Parathyroid adenoma (tissue), 2 donors: ENCODE results near the gene EZH1.
A peak's percentile ranks its signal among the peaks of the same experiment; 100 is the strongest.

Source experiments
- H2AFZ ChIP-seq: fragments of 300-600 bp; sonication (generic); one replicate; pipeline ENCODE4 v1.7.0; 2017; ENCODE audit warnings: antibody characterized with exemption, mild to moderate bottlenecking
- H3K27ac ChIP-seq: fragments of 300-600 bp; sonication (generic); one replicate; pipeline ENCODE4 v1.7.0; 2017
- H3K27me3 ChIP-seq: fragments of 300-600 bp; sonication (generic); one replicate; pipeline ENCODE4 v1.7.0; 2017; ENCODE audit warnings: low read length; ENCODE audit not compliant: control insufficient read depth, insufficient read depth
- H3K36me3 ChIP-seq: fragments of 300-600 bp; sonication (generic); one replicate; pipeline ENCODE4 v1.7.0; 2017; ENCODE audit warnings: low read length; ENCODE audit not compliant: control insufficient read depth, insufficient read depth
- H3K4me1 ChIP-seq: fragments of 300-600 bp; sonication (generic); one replicate; pipeline ENCODE4 v1.7.0; 2017; ENCODE audit warnings: control low read depth
- H3K4me2 ChIP-seq: fragments of 300-600 bp; sonication (generic); one replicate; pipeline ENCODE4 v1.7.0; 2017; ENCODE audit warnings: low read length
- H3K4me3 ChIP-seq: fragments of 300-600 bp; sonication (generic); one replicate; pipeline ENCODE4 v1.7.0; 2017; ENCODE audit warnings: low read depth, low read length
- H3K79me2 ChIP-seq: fragments of 300-600 bp; sonication (generic); one replicate; pipeline ENCODE4 v1.7.0; 2017; ENCODE audit warnings: control low read depth
- H3K9ac ChIP-seq: fragments of 300-600 bp; sonication (generic); one replicate; pipeline ENCODE4 v1.7.0; 2017; ENCODE audit warnings: mild to moderate bottlenecking
- H3K9me3 ChIP-seq: fragments of 300-600 bp; sonication (generic); one replicate; pipeline ENCODE4 v1.7.0; 2017; ENCODE audit warnings: low read length; ENCODE audit not compliant: control insufficient read depth
- TF ChIP-seq, protein P1 (sequence below): fragments of 300-600 bp; sonication (generic); IDR thresholded peaks from one replicate; pipeline ENCODE4 v1.7.0; 2017; ENCODE audit warnings: antibody characterized with exemption, mild to moderate bottlenecking
- donor health status: primary hyperparathyroidism.

Gene EZH1

DNA sequence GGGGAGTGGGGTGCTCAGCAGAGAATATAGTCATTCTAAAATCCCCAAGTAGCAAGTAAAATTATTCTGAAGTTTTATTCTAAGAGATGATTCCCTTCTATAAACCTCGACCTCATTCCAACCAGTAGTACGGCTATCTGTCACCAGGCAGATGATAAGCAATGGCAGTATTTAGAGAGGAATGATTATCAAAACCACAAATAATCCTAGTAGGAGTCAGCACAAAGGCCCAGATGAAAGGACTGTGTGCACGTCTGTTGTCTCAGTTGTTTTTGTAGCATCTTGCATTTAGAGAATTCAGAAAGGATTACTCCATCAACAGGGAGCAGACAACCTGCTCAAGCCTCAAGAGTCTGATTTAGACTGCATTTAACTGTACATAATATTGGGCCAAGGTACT lies 21.2 kb downstream of the EZH1 start:
- Histone ChIP-seq H3K9ac (no peak overlapping the region), H3K36me3 (no peaks in the 10 kb centered on the region)
- TF ChIP-seq, protein P1, sequence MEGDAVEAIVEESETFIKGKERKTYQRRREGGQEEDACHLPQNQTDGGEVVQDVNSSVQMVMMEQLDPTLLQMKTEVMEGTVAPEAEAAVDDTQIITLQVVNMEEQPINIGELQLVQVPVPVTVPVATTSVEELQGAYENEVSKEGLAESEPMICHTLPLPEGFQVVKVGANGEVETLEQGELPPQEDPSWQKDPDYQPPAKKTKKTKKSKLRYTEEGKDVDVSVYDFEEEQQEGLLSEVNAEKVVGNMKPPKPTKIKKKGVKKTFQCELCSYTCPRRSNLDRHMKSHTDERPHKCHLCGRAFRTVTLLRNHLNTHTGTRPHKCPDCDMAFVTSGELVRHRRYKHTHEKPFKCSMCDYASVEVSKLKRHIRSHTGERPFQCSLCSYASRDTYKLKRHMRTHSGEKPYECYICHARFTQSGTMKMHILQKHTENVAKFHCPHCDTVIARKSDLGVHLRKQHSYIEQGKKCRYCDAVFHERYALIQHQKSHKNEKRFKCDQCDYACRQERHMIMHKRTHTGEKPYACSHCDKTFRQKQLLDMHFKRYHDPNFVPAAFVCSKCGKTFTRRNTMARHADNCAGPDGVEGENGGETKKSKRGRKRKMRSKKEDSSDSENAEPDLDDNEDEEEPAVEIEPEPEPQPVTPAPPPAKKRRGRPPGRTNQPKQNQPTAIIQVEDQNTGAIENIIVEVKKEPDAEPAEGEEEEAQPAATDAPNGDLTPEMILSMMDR = no peak

DNA sequence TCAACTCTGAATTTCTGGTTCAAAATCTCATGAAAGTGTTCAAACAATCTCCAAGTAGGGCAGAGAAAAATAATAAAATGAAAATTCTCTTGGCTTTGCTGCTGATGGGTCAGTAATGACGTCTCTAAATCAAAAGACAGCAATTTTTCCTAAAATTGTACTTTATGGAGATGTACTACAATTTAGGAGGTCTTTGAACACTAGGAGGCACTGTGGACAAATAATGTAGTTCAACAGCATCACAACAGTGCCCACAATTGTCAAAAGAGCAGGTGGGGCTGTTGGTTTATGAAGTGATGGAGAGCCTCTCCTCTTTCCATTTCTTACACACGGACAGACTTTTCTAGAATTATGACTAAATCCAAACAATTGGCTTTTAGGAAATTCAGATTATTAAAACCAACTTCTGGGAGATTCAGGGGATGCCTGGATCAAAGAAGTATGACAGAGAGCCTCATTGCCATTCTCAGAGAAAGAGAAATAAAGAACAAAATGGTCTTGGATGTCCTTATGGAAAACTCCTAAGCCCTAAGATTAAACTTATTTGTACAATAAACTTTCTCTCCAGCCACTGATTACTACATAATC lies 23.8 kb downstream of the EZH1 start:
- no peaks in the 10 kb centered on the region for H3K36me3 ChIP-seq
- no peaks in the 10 kb centered on the region for H3K4me1 ChIP-seq
- H3K27me3 ChIP-seq = no peaks in the 10 kb centered on the region

More for the DNA sequence above, 21.2 kb downstream of the EZH1 start:
- H3K27ac ChIP-seq = no peak overlapping the region
- no peaks in the 10 kb centered on the region for H3K27me3 ChIP-seq
- H3K9me3 ChIP-seq = no peaks in the 10 kb centered on the region
- H3K4me2 ChIP-seq = no peak overlapping the region
- H3K79me2 ChIP-seq = no peaks in the 10 kb centered on the region
- H3K4me3 ChIP-seq = no peak overlapping the region
- no peaks in the 10 kb centered on the region for H3K4me1 ChIP-seq
- H2AFZ ChIP-seq = no peak overlapping the region

DNA sequence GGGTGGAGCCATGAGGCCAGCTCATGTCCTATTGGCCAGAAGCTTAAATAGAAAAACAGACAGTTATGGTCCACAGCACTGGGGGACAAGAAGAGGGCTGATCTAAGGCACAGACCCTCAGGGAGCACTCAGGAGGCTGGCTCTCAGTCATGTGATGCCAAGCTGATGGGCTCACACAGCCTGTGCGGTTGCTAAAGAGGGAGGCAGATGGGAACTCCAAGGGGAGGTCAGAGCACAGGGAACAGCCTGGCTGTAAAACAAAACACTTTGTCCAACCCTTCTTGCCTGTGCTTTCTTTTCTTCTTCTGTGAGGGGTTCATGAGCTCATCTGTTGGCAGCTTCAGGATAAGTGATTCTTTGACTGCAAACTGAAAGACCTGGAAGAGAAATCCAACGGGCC lies 35.3 kb downstream of the EZH1 start:
- Histone ChIP-seq H3K36me3 (no peaks in the 10 kb centered on the region), H3K27me3 (no peaks in the 10 kb centered on the region), H3K4me1 (no peaks in the 10 kb centered on the region), H2AFZ (no peak overlapping the region), H3K4me3 (no peak overlapping the region), H3K9me3 (no peaks in the 10 kb centered on the region), H3K79me2 (peaks cover 2% of the 10 kb centered on the region), H3K4me2 (no peak overlapping the region), H3K27ac (no peak overlapping the region), H3K9ac (no peak overlapping the region)
- TF ChIP-seq, protein P1 = no peak

More for the DNA sequence above, 23.8 kb downstream of the EZH1 start:
- TF ChIP-seq, protein P1 = peak; percentile 76
- no peak overlapping the region for H3K4me2 ChIP-seq
- peaks cover 3% of the 10 kb centered on the region for H3K79me2 ChIP-seq
- H2AFZ ChIP-seq = no peak overlapping the region
- no peaks in the 10 kb centered on the region for H3K9me3 ChIP-seq
- H3K4me3 ChIP-seq = no peak overlapping the region
- no peak overlapping the region for H3K27ac ChIP-seq
- no peak overlapping the region for H3K9ac ChIP-seq

DNA sequence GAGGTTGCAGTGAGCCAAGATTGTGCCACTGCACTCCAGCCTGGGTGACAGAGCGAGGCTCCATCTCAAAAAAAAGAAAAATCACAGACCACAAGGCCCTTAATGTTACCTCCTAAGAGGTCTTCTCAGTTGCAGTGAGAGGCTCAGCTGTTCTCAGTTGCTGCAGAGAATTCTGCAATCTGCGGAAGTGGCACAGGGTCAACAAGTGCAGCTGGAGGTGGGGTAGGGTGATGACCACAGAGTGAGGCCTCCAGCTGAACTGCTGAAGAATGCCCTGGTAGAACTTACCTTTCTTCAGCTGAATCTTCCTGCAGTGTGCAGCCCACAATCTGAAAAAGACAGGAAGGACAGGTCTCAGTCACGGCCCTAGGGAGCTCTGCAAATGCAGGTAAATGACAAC lies 36.3 kb downstream of the EZH1 start:
- Histone ChIP-seq H3K4me2 (no peak overlapping the region), H3K27ac (no peak overlapping the region), H3K79me2 (peaks cover 2% of the 10 kb centered on the region), H3K36me3 (no peaks in the 10 kb centered on the region), H3K4me1 (no peaks in the 10 kb centered on the region), H2AFZ (no peak overlapping the region), H3K9me3 (no peaks in the 10 kb centered on the region), H3K27me3 (no peaks in the 10 kb centered on the region), H3K4me3 (no peak overlapping the region), H3K9ac (no peak overlapping the region)
- TF ChIP-seq, protein P1 = no peak

DNA sequence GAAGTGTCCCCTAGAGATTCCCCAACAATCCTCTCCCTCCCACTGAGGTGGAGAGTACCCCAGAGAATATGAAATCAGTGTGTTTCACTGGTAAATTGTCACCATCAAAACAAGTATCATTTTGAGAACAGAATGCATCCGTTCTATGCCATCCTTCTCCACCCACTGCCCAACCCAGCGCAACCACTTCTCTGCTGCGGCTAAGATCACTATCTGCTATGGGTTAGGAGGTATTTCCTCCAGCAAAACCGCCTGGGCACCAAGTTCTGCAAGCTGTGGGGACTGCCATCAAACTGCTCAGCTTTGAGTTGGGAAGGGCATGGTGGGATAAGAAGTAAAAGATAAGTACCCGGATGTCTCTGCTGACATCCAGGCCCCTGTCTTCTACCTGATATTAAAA lies 38.1 kb downstream of the EZH1 start:
- Histone ChIP-seq H3K4me2 (no peak overlapping the region), H2AFZ (no peak overlapping the region), H3K27ac (no peak overlapping the region), H3K9me3 (no peaks in the 10 kb centered on the region), H3K36me3 (no peaks in the 10 kb centered on the region), H3K4me1 (no peaks in the 10 kb centered on the region), H3K79me2 (peaks cover 2% of the 10 kb centered on the region), H3K4me3 (no peak overlapping the region), H3K27me3 (no peaks in the 10 kb centered on the region), H3K9ac (no peak overlapping the region)
- TF ChIP-seq, protein P1 = no peak
